GM23248 (cell line): Measurements from ENCODE around the gene WHRN. TPM values are rescaled to one million over a fixed set of nuclear protein-coding genes. Genes with fewer than 3 reads are reported as not detected.

Experiments used
- DNase-seq: peaks from one replicate; pipeline ENCODE4 v3.0.0-alpha.2; 2015
- H2AFZ ChIP-seq: fragments of 200-600 bp; sonication (generic); 2 replicates; pipeline ENCODE4 v1.6.1; 2016; ENCODE audit warnings: antibody characterized with exemption
- H3F3A ChIP-seq: fragments of 200-600 bp; sonication (generic); 2 replicates; pipeline ENCODE4 v1.6.1; 2016; ENCODE audit warnings: mild to moderate bottlenecking, antibody characterized with exemption, mixed run types; ENCODE audit not compliant: insufficient read depth
- H3K27ac ChIP-seq: fragments of 200-600 bp; sonication (generic); 2 replicates; pipeline ENCODE4 v1.5.1; 2016; ENCODE audit warnings: mild to moderate bottlenecking
- H3K27me3 ChIP-seq: fragments of 200-600 bp; sonication (generic); replicated peaks from 2 replicates; pipeline ENCODE4 v1.6.1; 2016; ENCODE audit warnings: mild to moderate bottlenecking; ENCODE audit not compliant: insufficient read depth
- H3K36me3 ChIP-seq: fragments of 200-600 bp; sonication (generic); 2 replicates; pipeline ENCODE4 v1.6.1; 2016; ENCODE audit warnings: low read depth, mild to moderate bottlenecking
- H3K4me1 ChIP-seq: fragments of 200-600 bp; sonication (generic); 2 replicates; pipeline ENCODE4 v1.6.1; 2016; ENCODE audit warnings: mild to moderate bottlenecking; ENCODE audit not compliant: insufficient read depth
- H3K4me2 ChIP-seq: fragments of 200-600 bp; sonication (generic); one replicate; pipeline ENCODE4 v1.6.1; 2016; ENCODE audit warnings: mild to moderate bottlenecking; ENCODE audit not compliant: unreplicated experiment
- H3K4me3 ChIP-seq: fragments of 200-600 bp; sonication (generic); 2 replicates; pipeline ENCODE4 v1.5.1; 2016; ENCODE audit warnings: mild to moderate bottlenecking
- H3K79me2 ChIP-seq: fragments of 200-600 bp; sonication (generic); 2 replicates; pipeline ENCODE4 v1.6.1; 2016; ENCODE audit warnings: mild to moderate bottlenecking; ENCODE audit not compliant: insufficient read depth
- H3K9ac ChIP-seq: fragments of 200-600 bp; sonication (generic); 2 replicates; pipeline ENCODE4 v1.6.1; 2016; ENCODE audit warnings: mild to moderate bottlenecking
- H3K9me2 ChIP-seq: fragments of 200-600 bp; sonication (generic); 2 replicates; pipeline ENCODE4 v1.6.1; 2016; ENCODE audit warnings: mixed run types, mild to moderate bottlenecking, moderate library complexity; ENCODE audit not compliant: insufficient read depth
- H3K9me3 ChIP-seq: fragments of 200-600 bp; sonication (generic); one replicate; pipeline ENCODE4 v1.6.1; 2017; ENCODE audit warnings: low read depth
- H4K20me1 ChIP-seq: fragments of 200-600 bp; sonication (generic); 2 replicates; pipeline ENCODE4 v1.6.0; 2016; ENCODE audit not compliant: insufficient read depth
- EZH2 ChIP-seq: fragments of 200-600 bp; sonication (generic); IDR thresholded peaks from 2 replicates; pipeline ENCODE4 v1.6.1; 2018; ENCODE audit warnings: antibody characterized with exemption, mild to moderate bottlenecking; ENCODE audit not compliant: insufficient read depth, poor library complexity, severe bottlenecking
- EZH2phosphoT487 ChIP-seq: fragments of 200-600 bp; sonication (generic); IDR thresholded peaks from 2 replicates; pipeline ENCODE4 v1.6.1; 2018; ENCODE audit warnings: antibody characterized with exemption, moderate library complexity, mild to moderate bottlenecking, low read depth; ENCODE audit not compliant: insufficient read depth
- whole genome bisulfite sequencing, 2 experiments: methylation state at CpG; one replicate each; pipeline ENCODE4 v1.1.6; 2015 to 2017; ENCODE audit warnings: low lambda C conversion rate in 2 of 2, low coverage in 1 of 2; ENCODE audit errors: missing lambda C conversion rate in 2 of 2; 5-methylcytosine and 5-hydroxymethylcytosine counted together
- in situ Hi-C: fragments of 300-500 bp; cut with MboI; formaldehyde crosslinking; loops from 2 replicates; pipeline ENCODE4 v1.15.0; 2020
- polyA plus RNA-seq: library from polyadenylated mRNA; unstranded; fragments of >200 nt; fragmentation: Nextera tagmentation; extraction: Ambion mirVana; gene quantifications from 2 replicates; pipeline ENCODE4 v1.2.1, GENCODE V29; 2016
- total RNA-seq: library from RNA; depleted of rRNA; stranded (reverse); fragments of >200 nt; shearing (Covaris generic); gene quantifications from 2 replicates; pipeline ENCODE4 v1.2.3, GENCODE V29; 2014

Gene WHRN
- total and polyA plus RNA-seq, 2 experiments from 2014 or later: 0.76 to 1.5 TPM

- no peak for DNase-seq
- no peaks in the 10 kb centered on the region for H3K79me2 ChIP-seq
- no peaks in the 10 kb centered on the region for H3K9me2 ChIP-seq
- H3K4me2 ChIP-seq: no peak overlapping the region
- H2AFZ ChIP-seq: no peak overlapping the region
- no peaks in the 10 kb centered on the region for H3K4me1 ChIP-seq
- no peak overlapping the region for H3K4me3 ChIP-seq
- H4K20me1 ChIP-seq: no peaks in the 10 kb centered on the region
- no peak overlapping the region for H3K9ac ChIP-seq
- no peak overlapping the region for H3K27ac ChIP-seq
- no peaks in the 10 kb centered on the region for H3K27me3 ChIP-seq
- H3K9me3 ChIP-seq: no peaks in the 10 kb centered on the region
- 75 to 86% methylated on average over 6 to 9 of the region's 9 CpGs for WGBS, 2 experiments
- in situ Hi-C loops: no loop called here
- H3K36me3 ChIP-seq: no peaks in the 10 kb centered on the region
- TF ChIP-seq EZH2 (no peak), EZH2phosphoT487 (no peak)
- H3F3A ChIP-seq: 0 out of 2 replicates have a peak, but pooled peaks cover 4% of the 10 kb centered on the region
Measured at GRCh38 chr9:114372921-114373448, 132.3 kb downstream of the WHRN start.

GRCh38 chr9:114371973-114372917, 133.0 kb downstream of the WHRN start:
- WGBS, 2 experiments: 69 to 73% methylated on average over 14 of the region's 14 CpGs
- Histone ChIP-seq H3K4me3 (no peak overlapping the region), H3K9me2 (no peaks in the 10 kb centered on the region), H2AFZ (no peak overlapping the region), H3K9me3 (no peaks in the 10 kb centered on the region), H3K27me3 (no peaks in the 10 kb centered on the region), H3K27ac (no peak overlapping the region), H3K9ac (no peak overlapping the region), H3K79me2 (no peaks in the 10 kb centered on the region), H4K20me1 (no peaks in the 10 kb centered on the region), H3K4me1 (no peaks in the 10 kb centered on the region), H3K36me3 (no peaks in the 10 kb centered on the region), H3K4me2 (no peak overlapping the region), H3F3A (0 out of 2 replicates have a peak, but pooled peaks cover 5% of the 10 kb centered on the region)
- DNase-seq: peak; percentile 13
- in situ Hi-C loops: no loop called here
- TF ChIP-seq EZH2phosphoT487 (no peak), EZH2 (no peak)

- H4K20me1 ChIP-seq: no peaks in the 10 kb centered on the region
- H3K27ac ChIP-seq: no peak overlapping the region
- WGBS, 2 experiments: 91% methylated on average over 7 of the region's 7 CpGs
- no peaks in the 10 kb centered on the region for H3K9me3 ChIP-seq
- no peak overlapping the region for H3K4me3 ChIP-seq
- no peak for DNase-seq
- H3F3A ChIP-seq: peaks cover 13% of the 10 kb centered on the region; the same call in 1 of the 2 replicates
- in situ Hi-C loops: no loop called here
- H3K9ac ChIP-seq: no peak overlapping the region
- no peaks in the 10 kb centered on the region for H3K79me2 ChIP-seq
- peaks cover 7% of the 10 kb centered on the region; the same call in 1 of the 2 replicates for H3K4me1 ChIP-seq
- H3K27me3 ChIP-seq: no peaks in the 10 kb centered on the region
- H2AFZ ChIP-seq: no peak overlapping the region
- no peak overlapping the region for H3K4me2 ChIP-seq
- no peak for TF ChIP-seq EZH2
- no peak for TF ChIP-seq EZH2phosphoT487
- H3K9me2 ChIP-seq: no peaks in the 10 kb centered on the region
- H3K36me3 ChIP-seq: no peaks in the 10 kb centered on the region
Measured at GRCh38 chr9:114371343-114371944, 133.8 kb downstream of the WHRN start.

- no peaks in the 10 kb centered on the region for H3K36me3 ChIP-seq
- DNase-seq: no peak
- H3K4me3 ChIP-seq: no peak overlapping the region
- H3K9ac ChIP-seq: no peak overlapping the region
- H3K27ac ChIP-seq: no peak overlapping the region
- peaks cover 12% of the 10 kb centered on the region for H3K4me1 ChIP-seq
- H3K9me2 ChIP-seq: no peaks in the 10 kb centered on the region
- in situ Hi-C loops: no loop called here
- H3K27me3 ChIP-seq: no peaks in the 10 kb centered on the region
- H3K9me3 ChIP-seq: no peaks in the 10 kb centered on the region
- WGBS, 2 experiments: 52 to 57% methylated on average over 4 of the region's 4 CpGs
- H2AFZ ChIP-seq: no peak overlapping the region
- H3F3A ChIP-seq: peaks cover 17% of the 10 kb centered on the region
- no peaks in the 10 kb centered on the region for H4K20me1 ChIP-seq
- H3K4me2 ChIP-seq: no peak overlapping the region
- H3K79me2 ChIP-seq: no peaks in the 10 kb centered on the region
- TF ChIP-seq EZH2: no peak
- no peak for TF ChIP-seq EZH2phosphoT487
Measured at GRCh38 chr9:114370968-114371320, 134.3 kb downstream of the WHRN start.
